Measurements from ENCODE around the gene PLSCR4. TPM values are rescaled to one million over a fixed set of nuclear protein-coding genes. Genes with fewer than 3 reads are reported as not detected.
A peak's percentile ranks its signal among the peaks of the same experiment; 100 is the strongest.

PLSCR4 gene
- polyA plus RNA-seq, 2 of the 4 experiments (the other 2 are of a cell fraction), result 8.3 to 17.2 TPM

DNA sequence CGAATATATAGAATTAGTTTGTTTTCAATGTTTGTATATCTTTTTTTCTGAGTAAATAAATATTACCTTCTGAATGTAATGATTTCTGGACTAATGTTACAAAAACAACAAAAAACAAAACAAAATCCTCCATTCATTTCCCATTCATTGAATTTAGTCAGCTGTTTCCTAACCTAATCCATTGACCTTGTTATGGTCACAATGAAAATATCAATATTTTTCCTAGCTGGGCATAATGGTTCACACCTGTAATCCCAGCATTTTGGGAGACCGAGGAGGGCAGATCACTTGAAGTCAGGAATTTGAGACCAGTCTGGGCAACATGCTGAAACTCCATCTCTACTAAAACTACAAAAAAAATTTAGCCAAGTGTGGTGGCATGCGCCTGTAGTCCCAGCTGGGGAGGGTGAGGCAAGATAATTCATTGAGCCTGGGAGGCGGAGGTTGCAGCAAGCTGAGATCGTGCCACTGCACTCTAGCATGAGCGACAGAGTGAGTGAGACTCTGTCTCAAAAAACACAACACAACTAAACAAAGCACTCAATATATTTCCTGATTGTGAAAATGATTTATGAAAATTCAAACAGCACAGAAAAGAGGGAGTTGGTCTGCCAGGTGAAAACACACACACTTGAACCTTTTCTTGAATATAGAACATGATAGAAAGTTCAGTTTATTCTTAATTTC lies 23.0 kb upstream of the PLSCR4 start:
- Histone ChIP-seq H3K4me2 (no peak overlapping the region), H3K4me1 (peaks cover 9% of the 10 kb centered on the region), H3K4me3 (no peak overlapping the region), H3K9me3 (no peaks in the 10 kb centered on the region), H3K27ac (no peak overlapping the region)
- ChIA-PET CTCF (no interaction called here), POLR2A (no interaction called here)
- no peak for FAIRE-seq
- ATAC-seq, result no peak
- WGBS (ENCODE audit: missing lambda C conversion rate), result 87% methylated on average over 6 of the region's 6 CpGs
- no peak for DNase-seq (ENCODE audit: low read depth in 1 of 2, low spot score in 1 of 2)
- TF ChIP-seq MAFK (IDR thresholded peaks at IDR 0.05; ENCODE audit: partially characterized antibody), result no peak
- TF ChIP-seq EHF (CRISPR knock-in tag; IDR thresholded peaks at IDR 0.05), result no peak
- TF ChIP-seq EP300 (IDR thresholded peaks at IDR 0.05), result no peak

DNA sequence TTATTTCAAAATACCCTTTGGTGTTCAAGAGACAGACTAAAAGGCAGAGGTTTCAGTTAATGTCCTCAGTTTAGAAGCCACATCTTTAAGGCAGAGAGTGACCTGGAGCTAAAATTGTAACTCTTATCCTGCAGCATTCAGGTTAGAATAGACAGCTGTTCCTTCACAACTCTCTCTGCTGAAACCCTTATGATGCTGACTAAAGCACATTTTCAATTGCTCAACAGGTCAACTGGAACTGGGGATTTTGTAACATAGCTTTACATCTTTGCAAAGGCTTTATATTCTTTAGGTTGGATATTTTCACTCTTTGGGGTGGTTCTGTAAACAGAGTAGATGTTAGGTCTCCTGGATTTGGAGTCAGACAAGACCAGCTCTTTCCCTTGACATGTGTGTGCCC lies 20.3 kb upstream of the PLSCR4 start:
- POLR2A ChIA-PET, result no interaction called here
- ATAC-seq (no peak), FAIRE-seq (no peak), DNase-seq (ENCODE audit: low read depth in 1 of 2, low spot score in 1 of 2) (no peak)
- Histone ChIP-seq H3K4me3 (no peak overlapping the region), H3K9me3 (no peaks in the 10 kb centered on the region), H3K4me1 (no peaks in the 10 kb centered on the region), H3K27ac (no peak overlapping the region), H3K4me2 (no peak overlapping the region)
- no peak for TF ChIP-seq RNF2 (IDR thresholded peaks at IDR 0.05; ENCODE audit: borderline replicate concordance, low read depth)
- no peak for TF ChIP-seq HEYL (CRISPR knock-in tag; IDR thresholded peaks at IDR 0.05)
- TF ChIP-seq ZC3H11A (IDR thresholded peaks at IDR 0.05), result no peak
- TF ChIP-seq, protein P1, sequence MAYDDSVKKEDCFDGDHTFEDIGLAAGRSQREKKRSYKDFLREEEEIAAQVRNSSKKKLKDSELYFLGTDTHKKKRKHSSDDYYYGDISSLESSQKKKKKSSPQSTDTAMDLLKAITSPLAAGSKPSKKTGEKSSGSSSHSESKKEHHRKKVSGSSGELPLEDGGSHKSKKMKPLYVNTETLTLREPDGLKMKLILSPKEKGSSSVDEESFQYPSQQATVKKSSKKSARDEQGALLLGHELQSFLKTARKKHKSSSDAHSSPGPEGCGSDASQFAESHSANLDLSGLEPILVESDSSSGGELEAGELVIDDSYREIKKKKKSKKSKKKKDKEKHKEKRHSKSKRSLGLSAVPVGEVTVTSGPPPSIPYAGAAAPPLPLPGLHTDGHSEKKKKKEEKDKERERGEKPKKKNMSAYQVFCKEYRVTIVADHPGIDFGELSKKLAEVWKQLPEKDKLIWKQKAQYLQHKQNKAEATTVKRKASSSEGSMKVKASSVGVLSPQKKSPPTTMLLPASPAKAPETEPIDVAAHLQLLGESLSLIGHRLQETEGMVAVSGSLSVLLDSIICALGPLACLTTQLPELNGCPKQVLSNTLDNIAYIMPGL (CRISPR knock-in tag; IDR thresholded peaks at IDR 0.05; ENCODE audit: borderline replicate concordance), result no peak
- peak; percentile 61 for TF ChIP-seq MAFK (IDR thresholded peaks at IDR 0.05; ENCODE audit: partially characterized antibody)
- TF ChIP-seq CBX8 (IDR thresholded peaks at IDR 0.05), result no peak
- CTCF ChIA-PET, result interaction anchor here (1.9 kb wide), 1 partner anchor 13 kb away, joined by 5 read pairs; no protein-coding TSS in a partner anchor

DNA sequence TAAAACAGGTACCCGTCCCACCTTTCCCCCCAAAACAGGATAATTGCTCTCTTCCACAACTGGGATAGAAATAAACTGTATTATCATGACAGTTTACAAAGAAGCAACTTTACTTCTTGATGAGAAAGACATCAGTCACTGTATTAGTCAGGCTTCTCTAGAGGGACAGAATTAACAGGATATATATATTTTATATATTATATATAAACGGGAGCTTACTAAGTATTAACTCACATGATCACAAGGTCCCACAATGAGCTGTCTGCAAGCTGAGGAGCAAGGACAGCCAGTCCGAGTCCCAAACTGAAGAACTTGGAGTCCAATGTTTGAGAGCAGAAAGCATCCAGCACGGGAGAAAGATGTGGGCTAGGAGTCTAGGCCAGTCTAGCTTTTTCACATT lies 18.4 kb upstream of the PLSCR4 start:
- no peak overlapping the region for H3K4me2 ChIP-seq
- no peak for ATAC-seq

DNA sequence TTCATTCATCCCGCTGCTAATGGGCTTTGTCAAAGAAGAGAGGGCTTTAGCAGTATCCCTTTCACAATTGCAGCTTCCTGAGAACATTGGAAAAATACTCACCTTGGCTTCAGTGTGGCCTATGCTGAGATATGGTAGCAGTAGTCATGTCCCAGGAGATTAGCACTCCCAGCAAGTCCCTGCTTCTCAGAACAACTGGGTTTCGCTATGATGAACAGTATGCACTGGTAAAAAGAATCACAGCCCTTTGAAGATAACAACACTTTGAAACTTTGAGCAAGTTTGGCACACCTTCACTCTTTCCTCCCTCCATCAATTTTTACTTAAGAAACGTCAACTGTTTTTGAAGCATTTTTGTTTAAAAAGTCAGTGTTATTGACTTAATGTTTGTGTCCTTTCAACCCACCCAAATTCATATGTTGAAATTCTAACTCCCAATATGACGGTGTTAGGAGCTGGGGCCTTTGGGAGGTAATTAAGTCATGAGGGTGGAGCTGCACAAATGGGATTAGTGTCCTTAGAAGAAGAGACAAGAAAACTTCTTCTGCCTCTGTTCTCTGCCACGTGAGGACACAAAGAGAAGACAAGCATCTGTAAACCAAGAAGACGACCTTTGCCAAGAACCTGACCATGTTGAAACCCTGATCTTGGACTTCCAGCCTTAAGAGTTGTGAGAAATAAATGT lies 17.8 kb upstream of the PLSCR4 start:
- H3K4me1 ChIP-seq, result no peaks in the 10 kb centered on the region

More for the DNA sequence above, 18.4 kb upstream of the PLSCR4 start:
- FAIRE-seq (no peak), DNase-seq (ENCODE audit: low read depth in 1 of 2, low spot score in 1 of 2) (no peak)
- H3K27ac ChIP-seq, result no peak overlapping the region
- no peak overlapping the region for H3K4me3 ChIP-seq
- ChIA-PET CTCF (no interaction called here), POLR2A (no interaction called here)
- no peaks in the 10 kb centered on the region for H3K9me3 ChIP-seq
- 72% methylated on average over 4 of the region's 4 CpGs for WGBS (ENCODE audit: missing lambda C conversion rate)
- no peak for TF ChIP-seq CHD2 (IDR thresholded peaks at IDR 0.05; ENCODE audit: low read length, partially characterized antibody)
- no peak for TF ChIP-seq SMC3 (IDR thresholded peaks at IDR 0.05)
- TF ChIP-seq MAFK (IDR thresholded peaks at IDR 0.05; ENCODE audit: partially characterized antibody), result no peak
- no peak for TF ChIP-seq NR3C1 (IDR thresholded peaks at IDR 0.05)
- no peak for TF ChIP-seq ELK1 (IDR thresholded peaks at IDR 0.05; ENCODE audit: low read depth, low read length)
- TF ChIP-seq, protein P2, sequence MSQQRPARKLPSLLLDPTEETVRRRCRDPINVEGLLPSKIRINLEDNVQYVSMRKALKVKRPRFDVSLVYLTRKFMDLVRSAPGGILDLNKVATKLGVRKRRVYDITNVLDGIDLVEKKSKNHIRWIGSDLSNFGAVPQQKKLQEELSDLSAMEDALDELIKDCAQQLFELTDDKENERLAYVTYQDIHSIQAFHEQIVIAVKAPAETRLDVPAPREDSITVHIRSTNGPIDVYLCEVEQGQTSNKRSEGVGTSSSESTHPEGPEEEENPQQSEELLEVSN (IDR thresholded peaks at IDR 0.05; ENCODE audit: borderline replicate concordance, low read depth), result no peak
- no peak for TF ChIP-seq NFE2L2 (conservative IDR thresholded peaks at IDR 0.05; ENCODE audit: low read length)
- no peak for TF ChIP-seq HDAC2 (IDR thresholded peaks at IDR 0.05)
- TF ChIP-seq ZNF302 (CRISPR knock-in tag; IDR thresholded peaks at IDR 0.05), result no peak
- H3K4me1 ChIP-seq, result no peaks in the 10 kb centered on the region

More for the DNA sequence above, 17.8 kb upstream of the PLSCR4 start:
- ChIA-PET POLR2A (no interaction called here), CTCF (no interaction called here)
- FAIRE-seq (no peak), ATAC-seq (no peak), DNase-seq (ENCODE audit: low read depth in 1 of 2, low spot score in 1 of 2) (no peak)
- WGBS (ENCODE audit: missing lambda C conversion rate), result 78% methylated on average over 6 of the region's 6 CpGs
- no peak overlapping the region for H3K4me2 ChIP-seq
- no peaks in the 10 kb centered on the region for H3K9me3 ChIP-seq
- no peak overlapping the region for H3K27ac ChIP-seq
- TF ChIP-seq CBX2 (IDR thresholded peaks at IDR 0.05; ENCODE audit: borderline replicate concordance, low read depth), result no peak
- no peak for TF ChIP-seq FOSL2 (IDR thresholded peaks at IDR 0.05)
- no peak for TF ChIP-seq FOSL2 (CRISPR knock-in tag; IDR thresholded peaks at IDR 0.05)
- no peak for TF ChIP-seq USF2 (IDR thresholded peaks at IDR 0.05)
- TF ChIP-seq, protein P3, sequence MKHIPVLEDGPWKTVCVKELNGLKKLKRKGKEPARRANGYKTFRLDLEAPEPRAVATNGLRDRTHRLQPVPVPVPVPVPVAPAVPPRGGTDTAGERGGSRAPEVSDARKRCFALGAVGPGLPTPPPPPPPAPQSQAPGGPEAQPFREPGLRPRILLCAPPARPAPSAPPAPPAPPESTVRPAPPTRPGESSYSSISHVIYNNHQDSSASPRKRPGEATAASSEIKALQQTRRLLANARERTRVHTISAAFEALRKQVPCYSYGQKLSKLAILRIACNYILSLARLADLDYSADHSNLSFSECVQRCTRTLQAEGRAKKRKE (CRISPR knock-in tag; IDR thresholded peaks at IDR 0.05; ENCODE audit: low read depth), result no peak
- no peak for TF ChIP-seq EHF (CRISPR knock-in tag; IDR thresholded peaks at IDR 0.05)
- TF ChIP-seq ZSCAN20 (CRISPR knock-in tag; IDR thresholded peaks at IDR 0.05), result no peak
- no peak for TF ChIP-seq FOSB (CRISPR knock-in tag; IDR thresholded peaks at IDR 0.05)
- no peak for TF ChIP-seq SREBF2 (IDR thresholded peaks at IDR 0.05)
- TF ChIP-seq TFCP2L1 (CRISPR knock-in tag; IDR thresholded peaks at IDR 0.05), result no peak
- H3K4me3 ChIP-seq, result no peak overlapping the region

Data from A549 (cell line).